Natural killer cell (primary cell): Measurements from ENCODE around the gene ANO8. TPM values are rescaled to one million over a fixed set of nuclear protein-coding genes. Genes with fewer than 3 reads are reported as not detected.

Experiments
- ATAC-seq, 3 donors: fragments of 150-1000 bp in 2 of 3; fragments of 200-7000 bp in 1 of 3; cut with Tn5 transposase; 1 replicate in 1 of 3; 2 replicates in 2 of 3; pipeline ENCODE4 v1.10.0; 2021; ENCODE audit warnings: mild to moderate bottlenecking in 2 of 3, moderate library complexity in 2 of 3
- DNase-seq, 2 donors: peaks; one replicate each; pipeline versions ENCODE4 v3.0.0 to v3.0.0-alpha.2; 2013 to 2021; ENCODE audit warnings: mixed read lengths in 1 of 2
- H3K27ac ChIP-seq: one replicate; pipeline ENCODE4 v1.5.1; 2013; ENCODE audit warnings: mild to moderate bottlenecking, low read length
- H3K27me3 ChIP-seq: one replicate; pipeline ENCODE4 v1.6.1; 2013; ENCODE audit warnings: low read length; ENCODE audit not compliant: control insufficient read depth, insufficient read depth
- H3K36me3 ChIP-seq: one replicate; pipeline ENCODE4 v1.6.1; 2013; ENCODE audit warnings: low read length; ENCODE audit not compliant: control insufficient read depth, insufficient read depth
- H3K4me1 ChIP-seq: one replicate; pipeline ENCODE4 v1.6.1; 2013; ENCODE audit warnings: low read length; ENCODE audit not compliant: control insufficient read depth, insufficient read depth
- H3K4me3 ChIP-seq: one replicate; pipeline ENCODE4 v1.5.1; 2013; ENCODE audit warnings: low read length
- H3K9me3 ChIP-seq: one replicate; pipeline ENCODE4 v1.6.1; 2013; ENCODE audit warnings: low read length; ENCODE audit not compliant: control insufficient read depth, insufficient read depth
- H3K27ac Mint-ChIP-seq, 2 donors: one replicate each; pipeline ENCODE4 v1.8.0; 2022; ENCODE audit warnings: mild to moderate bottlenecking in 2 of 2, mixed read lengths in 2 of 2, moderate library complexity in 1 of 2
- H3K27me3 Mint-ChIP-seq, 2 donors: one replicate each; pipeline ENCODE4 v1.8.0; 2022; ENCODE audit warnings: low read depth in 2 of 2, mixed read lengths in 2 of 2
- H3K36me3 Mint-ChIP-seq: one replicate; pipeline ENCODE4 v1.8.0; 2022; ENCODE audit warnings: mixed read lengths
- H3K4me1 Mint-ChIP-seq, 2 donors: one replicate each; pipeline ENCODE4 v1.8.0; 2022; ENCODE audit warnings: mixed read lengths in 2 of 2
- H3K4me3 Mint-ChIP-seq: one replicate; pipeline ENCODE4 v1.8.0; 2022; ENCODE audit warnings: mild to moderate bottlenecking, moderate library complexity, mixed read lengths
- H3K9me3 Mint-ChIP-seq, 2 donors: one replicate each; pipeline ENCODE4 v1.8.0; 2022; ENCODE audit warnings: mixed read lengths in 2 of 2
- WGBS: methylation state at CpG from one replicate; pipeline ENCODE4 v1.1.7; 2013; ENCODE audit warnings: missing lambda C conversion rate; ENCODE audit not compliant: insufficient coverage; 5-methylcytosine and 5-hydroxymethylcytosine counted together
- intact Hi-C: fragments of 100-400 bp; cut with micrococcal nuclease; formaldehyde crosslinking; loops from one replicate; pipeline ENCODE4 v1.14.2; 2022
- total RNA-seq, 4 donors: library from RNA; stranded (reverse); fragments of 120-200 nt in 1 of 4; gene quantifications; one replicate each; pipeline versions ENCODE4 v1.2.3 to v1.2.4, GENCODE V29; 2013 to 2022
- TF ChIP-seq, protein P1 (sequence below): fragments of 200-600 bp; IDR thresholded peaks from one replicate; pipeline ENCODE4 v1.8.0; 2022; ENCODE audit warnings: antibody characterized with exemption

The ANO8 gene
- total RNA-seq, 3 donors from 2014 or later (not counting 1 experiment from before 2014, with no cell fraction given): 18.5 to 24.7 (median 19.1) TPM

DNA sequence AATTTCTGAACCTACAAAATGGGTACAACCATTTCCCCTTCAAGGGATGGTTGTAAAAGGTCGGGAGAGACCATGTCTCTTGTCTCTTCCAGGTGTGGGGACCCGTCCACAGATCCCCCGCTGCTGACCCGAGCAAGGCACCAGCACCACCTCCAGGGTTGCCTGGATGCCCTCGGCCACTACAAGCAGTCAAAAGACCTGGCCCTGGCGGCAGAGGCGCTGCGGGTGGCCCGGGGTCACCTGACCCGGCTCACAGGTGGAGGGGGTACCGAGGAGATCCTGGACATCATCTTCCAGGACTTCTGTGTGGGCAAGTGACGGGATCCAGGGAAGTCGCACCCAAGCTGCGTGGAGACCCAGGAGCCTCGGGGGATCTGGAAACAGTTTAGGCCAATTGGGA, 6.7 kb upstream of the ANO8 start:
- Mint-ChIP-seq H3K36me3 (no peaks in the 10 kb centered on the region), H3K9me3 (no peaks in the 10 kb centered on the region), H3K4me1 (peaks cover 13 to 26% of the 10 kb centered on the region in 2 donors), H3K4me3 (no peak overlapping the region), H3K27ac (no peak overlapping the region), H3K27me3 (no peaks in the 10 kb centered on the region)
- H3K36me3 ChIP-seq: peaks cover 9% of the 10 kb centered on the region
- DNase-seq: no peak
- WGBS: 95% methylated on average over 15 of the region's 15 CpGs
- intact Hi-C loops: no loop called here
- TF ChIP-seq, protein P1, sequence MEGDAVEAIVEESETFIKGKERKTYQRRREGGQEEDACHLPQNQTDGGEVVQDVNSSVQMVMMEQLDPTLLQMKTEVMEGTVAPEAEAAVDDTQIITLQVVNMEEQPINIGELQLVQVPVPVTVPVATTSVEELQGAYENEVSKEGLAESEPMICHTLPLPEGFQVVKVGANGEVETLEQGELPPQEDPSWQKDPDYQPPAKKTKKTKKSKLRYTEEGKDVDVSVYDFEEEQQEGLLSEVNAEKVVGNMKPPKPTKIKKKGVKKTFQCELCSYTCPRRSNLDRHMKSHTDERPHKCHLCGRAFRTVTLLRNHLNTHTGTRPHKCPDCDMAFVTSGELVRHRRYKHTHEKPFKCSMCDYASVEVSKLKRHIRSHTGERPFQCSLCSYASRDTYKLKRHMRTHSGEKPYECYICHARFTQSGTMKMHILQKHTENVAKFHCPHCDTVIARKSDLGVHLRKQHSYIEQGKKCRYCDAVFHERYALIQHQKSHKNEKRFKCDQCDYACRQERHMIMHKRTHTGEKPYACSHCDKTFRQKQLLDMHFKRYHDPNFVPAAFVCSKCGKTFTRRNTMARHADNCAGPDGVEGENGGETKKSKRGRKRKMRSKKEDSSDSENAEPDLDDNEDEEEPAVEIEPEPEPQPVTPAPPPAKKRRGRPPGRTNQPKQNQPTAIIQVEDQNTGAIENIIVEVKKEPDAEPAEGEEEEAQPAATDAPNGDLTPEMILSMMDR: no peak
- ATAC-seq: no peak
- no peaks in the 10 kb centered on the region for H3K27me3 ChIP-seq
- no peaks in the 10 kb centered on the region for H3K9me3 ChIP-seq
- peaks cover 24% of the 10 kb centered on the region for H3K4me1 ChIP-seq
- H3K4me3 ChIP-seq: no peak overlapping the region
- no peak overlapping the region for H3K27ac ChIP-seq

DNA sequence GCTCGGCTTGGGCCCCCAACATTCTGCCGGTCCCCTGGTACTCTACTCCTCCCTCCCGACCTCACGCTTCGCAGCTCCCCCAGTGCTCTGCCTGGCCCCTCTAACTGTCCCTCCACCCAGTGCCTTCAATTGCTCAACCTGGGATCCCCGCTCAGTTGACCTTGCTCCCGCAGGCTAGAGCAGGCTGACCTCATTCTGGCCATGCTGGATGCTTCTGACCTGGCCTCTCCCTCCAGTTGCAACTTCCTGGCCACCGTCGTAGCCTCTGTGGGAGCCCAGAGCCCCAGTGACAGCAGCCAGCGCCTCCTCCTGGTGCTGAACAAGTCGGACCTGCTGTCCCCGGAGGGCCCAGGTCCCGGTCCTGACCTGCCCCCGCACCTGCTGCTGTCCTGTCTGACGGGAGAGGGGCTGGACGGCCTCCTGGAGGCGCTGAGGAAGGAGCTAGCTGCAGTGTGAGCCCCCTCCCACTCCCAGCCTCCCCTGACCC, 6.3 kb upstream of the ANO8 start:
- Histone ChIP-seq H3K4me1 (peaks cover 22% of the 10 kb centered on the region), H3K27ac (no peak overlapping the region), H3K27me3 (no peaks in the 10 kb centered on the region), H3K36me3 (peaks cover 9% of the 10 kb centered on the region), H3K4me3 (no peak overlapping the region), H3K9me3 (no peaks in the 10 kb centered on the region)
- ATAC-seq: no peak
- no peaks in the 10 kb centered on the region for H3K9me3 Mint-ChIP-seq
- peaks cover 15 to 23% of the 10 kb centered on the region in 2 donors for H3K4me1 Mint-ChIP-seq
- TF ChIP-seq, protein P1: no peak
- no peaks in the 10 kb centered on the region for H3K36me3 Mint-ChIP-seq
- DNase-seq: no peak
- 92% methylated on average over 17 of the region's 17 CpGs for WGBS
- H3K27ac Mint-ChIP-seq: no peak overlapping the region
- intact Hi-C loops: no loop called here
- no peaks in the 10 kb centered on the region for H3K27me3 Mint-ChIP-seq
- no peak overlapping the region for H3K4me3 Mint-ChIP-seq

DNA sequence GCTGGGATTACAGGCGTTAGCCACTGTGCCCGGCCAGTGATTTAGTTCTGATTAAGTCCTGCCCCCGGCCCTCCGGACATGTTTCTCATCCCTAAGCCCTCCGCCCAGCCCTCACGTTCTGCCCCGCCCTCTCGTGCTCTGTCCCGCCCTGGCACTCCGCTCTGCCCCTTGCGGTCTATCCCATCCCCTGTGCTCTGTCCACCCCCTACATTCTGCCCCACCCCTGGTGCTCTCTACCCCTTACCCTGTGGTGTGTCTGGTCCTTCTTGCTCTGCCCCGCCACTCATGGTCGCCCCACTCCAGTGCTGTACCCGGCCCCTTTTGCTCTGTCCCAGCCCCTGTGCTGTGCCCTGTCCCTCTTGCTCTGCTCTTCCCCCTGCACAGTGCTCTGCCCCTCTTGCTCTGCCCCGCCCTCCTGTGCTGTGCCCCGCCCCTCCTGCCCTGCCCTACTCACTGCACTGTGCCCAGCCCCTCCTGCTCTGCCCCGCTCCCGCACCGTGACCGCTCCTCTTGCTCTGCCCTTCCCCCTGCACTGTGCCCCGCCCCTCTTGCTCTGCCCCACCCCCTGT, 5.7 kb upstream of the ANO8 start:
- Histone ChIP-seq H3K4me3 (no peak overlapping the region), H3K4me1 (peaks cover 23% of the 10 kb centered on the region), H3K27ac (no peak overlapping the region), H3K27me3 (no peaks in the 10 kb centered on the region), H3K36me3 (peaks cover 9% of the 10 kb centered on the region), H3K9me3 (no peaks in the 10 kb centered on the region)
- intact Hi-C loops: no loop called here
- TF ChIP-seq, protein P1: no peak
- Mint-ChIP-seq H3K9me3 (no peaks in the 10 kb centered on the region), H3K36me3 (no peaks in the 10 kb centered on the region), H3K27me3 (no peaks in the 10 kb centered on the region), H3K27ac (no peak overlapping the region), H3K4me3 (no peak overlapping the region), H3K4me1 (peaks cover 15 to 22% of the 10 kb centered on the region in 2 donors)
- no peak for ATAC-seq
- DNase-seq: no peak
- 95% methylated on average over 21 of the region's 21 CpGs for WGBS
